GM18505 (cell line): ENCODE measurements around the gene ZNF33A.
"Not testable (repeated sequence)": the region's sequence is repeated elsewhere in the genome, so short reads cannot be mapped to it uniquely, and the experiment has no call there.

Experiments used
- ATAC-seq: cut with Tn5 transposase; IDR thresholded peaks from one replicate; pipeline ENCODE4 v1.9.1; 2021; ENCODE audit not compliant: unreplicated experiment
- POLR2A ChIP-seq: IDR thresholded peaks from 4 replicates; pipeline ENCODE4 v1.6.1; 2011; ENCODE audit warnings: borderline replicate concordance; ENCODE audit not compliant: insufficient read depth, insufficient read length; ENCODE audit errors: extremely low read depth

ZNF33A gene

DNA sequence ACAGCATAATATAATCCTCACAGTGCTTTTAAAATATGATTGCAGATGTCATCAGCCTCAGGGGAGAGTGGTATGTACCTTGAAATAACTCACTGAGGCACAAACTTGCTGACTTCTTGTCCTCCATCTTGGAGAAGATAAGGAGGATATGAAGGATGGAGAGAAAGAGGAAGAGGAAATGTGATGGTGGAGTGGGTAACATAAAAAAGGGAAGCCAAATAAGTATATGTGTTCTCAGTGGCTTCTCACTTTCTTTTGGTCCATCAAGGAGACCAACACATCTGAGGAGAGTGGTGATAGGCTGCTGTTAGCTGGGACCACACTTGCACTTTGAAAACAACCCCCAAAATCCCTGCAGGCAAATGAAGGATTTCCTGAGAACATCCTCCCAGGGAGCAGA is 62.1 kb downstream of the ZNF33A start:
- no peak for ATAC-seq
- no peak for TF ChIP-seq POLR2A

DNA sequence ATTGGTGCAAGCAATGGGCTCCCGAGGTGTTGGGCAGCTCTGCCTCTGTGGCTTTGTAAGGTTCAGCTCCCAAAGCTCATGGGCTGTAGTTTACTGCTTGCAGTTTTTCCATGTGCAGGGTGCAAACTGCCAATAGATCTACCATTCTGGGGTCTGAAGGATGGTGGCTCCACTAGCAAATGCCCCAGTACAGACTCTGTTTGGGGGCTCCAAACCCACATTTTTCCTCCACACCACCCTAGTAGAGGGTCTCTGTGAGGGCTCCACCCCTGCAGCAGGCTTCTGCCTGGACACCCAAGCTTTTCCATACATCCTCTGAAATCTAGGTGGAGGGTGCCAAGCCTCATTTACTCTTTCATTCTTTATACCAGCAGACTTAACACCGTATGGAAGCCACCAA is 66.2 kb downstream of the ZNF33A start:
- no peak for ATAC-seq

GRCh38 chr10:38093318-38093717 is 82.8 kb downstream of the ZNF33A start:
- ATAC-seq = not testable (repeated sequence)

More for the DNA sequence above, 66.2 kb downstream of the ZNF33A start:
- no peak for TF ChIP-seq POLR2A

DNA sequence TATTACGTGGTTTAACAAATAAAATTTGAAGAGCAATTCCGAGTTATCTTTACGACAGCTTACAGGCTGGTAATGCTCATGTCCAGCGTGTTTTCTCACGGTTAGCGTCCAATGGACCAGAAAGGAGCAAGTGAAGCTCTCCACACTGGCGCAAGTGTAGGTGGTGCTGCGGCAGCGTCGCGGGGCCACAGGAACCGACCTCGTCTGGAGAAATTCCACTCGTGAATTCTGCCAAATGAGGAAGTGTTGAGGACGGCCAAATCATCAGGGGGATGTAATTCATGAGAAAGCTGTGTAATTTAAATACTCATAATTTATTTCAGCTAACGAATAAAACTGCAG is 83.3 kb downstream of the ZNF33A start:
- ATAC-seq = peak; percentile 25
- TF ChIP-seq POLR2A = no peak

- peak; percentile 97 for ATAC-seq
- peak; percentile 75 for TF ChIP-seq POLR2A
These were observed 83.9 kb downstream of the ZNF33A start, which contains the start of gene ZNF37A for GRCh38 chr10:38094158-38094926. Gene ZNF37A (plus strand): TSS chr10:38094337. CDS start chr10:38096618, 2,281 bp downstream.

- ATAC-seq = no peak
These were observed 84.6 kb downstream of the ZNF33A start for GRCh38 chr10:38094927-38095574.

GRCh38 chr10:38102880-38103279 is 92.4 kb downstream of the ZNF33A start:
- no peak for ATAC-seq
- no peak for TF ChIP-seq POLR2A

More at GRCh38 chr10:38094927-38095574, 84.6 kb downstream of the ZNF33A start:
- TF ChIP-seq POLR2A = no peak

DNA sequence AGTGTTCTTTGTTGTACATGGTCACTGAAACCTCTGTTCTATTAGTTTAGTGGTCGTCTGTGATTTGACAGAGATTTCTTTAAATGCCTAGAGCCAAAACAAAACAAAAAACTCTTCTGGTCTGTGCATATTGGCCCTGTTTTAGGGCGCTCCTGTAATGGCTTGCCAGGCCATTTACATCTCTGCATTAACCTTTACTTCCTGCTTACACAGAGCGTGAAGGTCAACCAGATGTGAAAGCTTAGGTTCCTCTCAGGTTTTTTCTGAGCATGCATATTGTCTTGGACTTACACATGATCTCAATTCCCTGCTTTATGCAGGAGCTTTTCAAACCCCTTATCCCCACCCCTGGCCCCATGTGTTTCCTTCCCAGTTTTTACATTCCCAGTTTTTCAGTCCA is 93.3 kb downstream of the ZNF33A start:
- ATAC-seq = no peak
- TF ChIP-seq POLR2A = no peak

DNA sequence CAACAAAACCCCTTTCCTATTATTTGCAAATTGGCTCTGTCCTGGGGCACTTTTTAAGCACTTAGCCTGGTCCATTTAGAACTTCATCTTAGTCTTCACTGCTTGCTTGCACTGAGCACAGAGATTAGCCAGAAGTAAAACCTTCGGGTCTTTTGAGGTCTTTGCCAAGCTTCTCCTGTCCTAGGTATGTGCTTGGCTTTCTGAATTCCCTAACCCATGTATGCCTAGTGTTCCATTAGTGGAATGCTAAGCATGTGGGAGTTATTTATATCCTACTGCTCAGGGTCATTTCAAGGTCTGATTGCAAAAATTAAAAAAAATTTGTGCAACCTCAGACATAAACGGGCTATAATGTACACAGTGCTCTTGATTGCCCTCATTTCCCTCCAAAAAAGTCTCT is 101.7 kb downstream of the ZNF33A start:
- ATAC-seq = no peak
- no peak for TF ChIP-seq POLR2A
